Thoracic aorta (tissue), 2 donors: ENCODE measurements around the gene BCO2. TPM values are rescaled to one million over a fixed set of nuclear protein-coding genes. Genes with fewer than 3 reads are reported as not detected.

Experiments used
- ATAC-seq: fragments of 150-250 bp; one replicate; pipeline ENCODE4 v1.8.0; 2017; ENCODE audit warnings: low read depth; ENCODE audit not compliant: insufficient number of reproducible peaks, low FRiP score
- DNase-seq: peaks from one replicate; pipeline ENCODE4 v3.0.0-alpha.2; 2020; ENCODE audit warnings: low spot score
- H3K27ac ChIP-seq, 2 donors: fragments of 200-600 bp; sonication (generic); 1 replicate in 1 of 2; 2 replicates in 1 of 2; pipeline ENCODE4 v1.5.1; 2016; ENCODE audit warnings: mild to moderate bottlenecking in 2 of 2, moderate library complexity in 2 of 2
- H3K27me3 ChIP-seq: fragments of 200-600 bp; sonication (generic); replicated peaks from 2 replicates; pipeline ENCODE4 v1.6.0; 2016; ENCODE audit warnings: mild to moderate bottlenecking; ENCODE audit not compliant: insufficient read depth
- H3K36me3 ChIP-seq: fragments of 200-600 bp; sonication (generic); one replicate; pipeline ENCODE4 v1.5.1; 2016
- H3K4me1 ChIP-seq, 2 donors: fragments of 200-600 bp; sonication (generic); 1 replicate in 1 of 2; 2 replicates in 1 of 2; pipeline versions ENCODE4 v1.5.1 to v1.6.0; 2016; ENCODE audit warnings: low read depth in 2 of 2, mild to moderate bottlenecking in 1 of 2; ENCODE audit not compliant: control insufficient read depth in 1 of 2
- H3K4me3 ChIP-seq: fragments of 200-600 bp; sonication (generic); 2 replicates; pipeline ENCODE4 v1.5.1; 2016; ENCODE audit warnings: mild to moderate bottlenecking
- H3K9me3 ChIP-seq: fragments of 200-600 bp; sonication (generic); 2 replicates; pipeline ENCODE4 v1.5.1; 2016
- CTCF ChIP-seq: fragments of 200-600 bp; sonication (generic); IDR thresholded peaks from one replicate; pipeline ENCODE4 v1.5.1; 2019; ENCODE audit warnings: antibody characterized with exemption
- total RNA-seq, 2 donors: library from RNA; depleted of rRNA; stranded (reverse); fragments of >200 nt; gene quantifications; one replicate each; pipeline versions ENCODE4 v1.1.0 to v1.2.3, GENCODE V29; 2016

The BCO2 gene
- total RNA-seq, 2 donors from 2014 or later: 7.2 to 26.6 TPM

- Histone ChIP-seq H3K27me3 (no peaks in the 10 kb centered on the region), H3K9me3 (no peaks in the 10 kb centered on the region), H3K4me3 (no peak overlapping the region), H3K36me3 (no peaks in the 10 kb centered on the region), H3K4me1 (no peaks in the 10 kb centered on the region), H3K27ac (no peak overlapping the region)
- ATAC-seq (no peak), DNase-seq (no peak)
- TF ChIP-seq CTCF: no peak
These were observed 30.8 kb downstream of the BCO2 start for GRCh38 chr11:112206071-112206470.

GRCh38 chr11:112210890-112211289 lies 35.6 kb downstream of the BCO2 start:
- no peak for TF ChIP-seq CTCF
- H3K27me3 ChIP-seq: no peaks in the 10 kb centered on the region
- DNase-seq: no peak
- H3K4me1 ChIP-seq: no peaks in the 10 kb centered on the region
- no peaks in the 10 kb centered on the region for H3K9me3 ChIP-seq
- ATAC-seq: no peak
- H3K27ac ChIP-seq: no peak overlapping the region
- H3K36me3 ChIP-seq: no peaks in the 10 kb centered on the region
- no peak overlapping the region for H3K4me3 ChIP-seq

- no peak for DNase-seq
- no peak for TF ChIP-seq CTCF
- H3K36me3 ChIP-seq: no peaks in the 10 kb centered on the region
- no peak overlapping the region for H3K27ac ChIP-seq
- H3K27me3 ChIP-seq: no peaks in the 10 kb centered on the region
- H3K4me1 ChIP-seq: no peaks in the 10 kb centered on the region
- ATAC-seq: no peak
- H3K9me3 ChIP-seq: no peaks in the 10 kb centered on the region
- no peak overlapping the region for H3K4me3 ChIP-seq
These were observed 36.2 kb downstream of the BCO2 start for GRCh38 chr11:112211536-112211935.

GRCh38 chr11:112212290-112212689 lies 37.0 kb downstream of the BCO2 start:
- ATAC-seq: no peak
- Histone ChIP-seq H3K9me3 (no peaks in the 10 kb centered on the region), H3K27ac (no peak overlapping the region), H3K27me3 (no peaks in the 10 kb centered on the region), H3K4me1 (no peaks in the 10 kb centered on the region), H3K4me3 (no peak overlapping the region), H3K36me3 (no peaks in the 10 kb centered on the region)
- no peak for DNase-seq
- no peak for TF ChIP-seq CTCF

- Histone ChIP-seq H3K4me3 (no peak overlapping the region), H3K9me3 (no peaks in the 10 kb centered on the region), H3K36me3 (no peaks in the 10 kb centered on the region), H3K27ac (no peak overlapping the region), H3K4me1 (no peaks in the 10 kb centered on the region), H3K27me3 (no peaks in the 10 kb centered on the region)
- TF ChIP-seq CTCF: no peak
- ATAC-seq: no peak
- no peak for DNase-seq
These were observed 37.4 kb downstream of the BCO2 start for GRCh38 chr11:112212710-112213109.
